GM18498 (cell line): ENCODE measurements around the gene ZNF407.
A peak's percentile ranks its signal among the peaks of the same experiment; 100 is the strongest.
"Not testable (repeated sequence)": the region's sequence is repeated elsewhere in the genome, so short reads cannot be mapped to it uniquely, and the experiment has no call there.

Experiments used
- ATAC-seq: cut with Tn5 transposase; IDR thresholded peaks from one replicate; pipeline ENCODE4 v1.9.1; 2021; ENCODE audit warnings: mild to moderate bottlenecking, moderate library complexity; ENCODE audit not compliant: unreplicated experiment

ZNF407 gene, protein sequence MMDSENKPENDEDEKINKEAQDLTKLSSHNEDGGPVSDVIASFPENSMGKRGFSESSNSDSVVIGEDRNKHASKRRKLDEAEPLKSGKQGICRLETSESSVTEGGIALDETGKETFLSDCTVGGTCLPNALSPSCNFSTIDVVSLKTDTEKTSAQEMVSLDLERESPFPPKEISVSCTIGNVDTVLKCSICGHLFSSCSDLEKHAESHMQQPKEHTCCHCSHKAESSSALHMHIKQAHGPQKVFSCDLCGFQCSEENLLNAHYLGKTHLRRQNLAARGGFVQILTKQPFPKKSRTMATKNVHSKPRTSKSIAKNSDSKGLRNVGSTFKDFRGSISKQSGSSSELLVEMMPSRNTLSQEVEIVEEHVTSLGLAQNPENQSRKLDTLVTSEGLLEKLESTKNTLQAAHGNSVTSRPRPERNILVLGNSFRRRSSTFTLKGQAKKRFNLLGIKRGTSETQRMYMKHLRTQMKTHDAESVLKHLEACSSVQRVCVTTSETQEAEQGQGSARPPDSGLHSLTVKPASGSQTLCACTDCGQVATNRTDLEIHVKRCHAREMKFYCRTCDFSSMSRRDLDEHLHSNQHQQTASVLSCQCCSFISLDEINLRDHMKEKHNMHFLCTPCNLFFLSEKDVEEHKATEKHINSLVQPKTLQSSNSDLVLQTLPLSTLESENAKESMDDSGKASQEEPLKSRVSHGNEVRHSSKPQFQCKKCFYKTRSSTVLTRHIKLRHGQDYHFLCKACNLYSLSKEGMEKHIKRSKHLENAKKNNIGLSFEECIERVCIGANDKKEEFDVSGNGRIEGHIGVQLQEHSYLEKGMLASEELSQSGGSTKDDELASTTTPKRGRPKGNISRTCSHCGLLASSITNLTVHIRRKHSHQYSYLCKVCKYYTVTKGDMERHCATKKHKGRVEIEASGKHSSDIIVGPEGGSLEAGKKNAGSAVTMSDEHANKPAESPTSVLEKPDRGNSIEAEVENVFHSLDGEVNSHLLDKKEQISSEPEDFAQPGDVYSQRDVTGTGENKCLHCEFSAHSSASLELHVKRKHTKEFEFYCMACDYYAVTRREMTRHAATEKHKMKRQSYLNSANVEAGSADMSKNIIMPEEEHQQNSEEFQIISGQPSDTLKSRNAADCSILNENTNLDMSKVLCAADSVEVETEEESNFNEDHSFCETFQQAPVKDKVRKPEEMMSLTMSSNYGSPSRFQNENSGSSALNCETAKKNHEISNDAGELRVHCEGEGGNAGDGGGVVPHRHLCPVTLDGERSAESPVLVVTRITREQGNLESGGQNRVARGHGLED (N-terminal part only)

DNA sequence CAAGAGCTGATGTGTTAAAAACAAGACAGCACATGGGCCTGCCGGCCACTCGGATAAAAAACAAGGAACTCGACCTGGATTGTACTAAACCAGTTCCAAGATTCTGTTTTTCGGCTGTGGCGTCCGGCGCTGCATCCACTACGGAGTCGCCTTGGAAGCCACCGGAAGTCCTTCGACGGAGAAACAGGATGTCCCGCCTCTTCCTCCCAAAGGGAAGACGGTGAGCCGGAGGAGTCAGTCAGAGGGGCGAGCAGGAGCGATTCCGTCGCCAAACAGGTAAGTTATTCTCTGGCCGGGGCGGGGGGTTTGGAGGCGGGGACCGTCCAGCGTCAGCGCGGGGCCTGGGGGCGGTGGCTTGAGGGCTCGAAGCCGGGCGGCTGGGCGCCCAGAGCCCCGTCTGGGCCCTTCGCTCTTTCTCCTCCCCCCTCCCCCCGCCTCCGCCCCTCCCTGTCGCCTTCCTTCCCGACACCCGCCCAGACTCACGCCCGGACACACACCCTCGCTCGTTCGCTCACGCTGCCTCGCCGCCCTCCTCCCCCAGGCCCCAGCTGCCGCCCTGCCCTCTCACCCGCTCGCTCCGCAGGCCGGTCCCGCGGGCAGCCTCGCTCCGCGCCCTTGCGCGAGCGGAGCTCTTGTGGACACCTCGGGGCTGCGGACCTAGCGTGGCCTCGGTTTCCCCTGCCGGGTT is at the start of gene ZNF407:
TSS of gene ZNF407 (plus strand) at position 209 of the 688 bp plus-strand sequence. CDS start 33,150 bp downstream, outside the sequence.
- ATAC-seq, result peak; percentile 83

DNA sequence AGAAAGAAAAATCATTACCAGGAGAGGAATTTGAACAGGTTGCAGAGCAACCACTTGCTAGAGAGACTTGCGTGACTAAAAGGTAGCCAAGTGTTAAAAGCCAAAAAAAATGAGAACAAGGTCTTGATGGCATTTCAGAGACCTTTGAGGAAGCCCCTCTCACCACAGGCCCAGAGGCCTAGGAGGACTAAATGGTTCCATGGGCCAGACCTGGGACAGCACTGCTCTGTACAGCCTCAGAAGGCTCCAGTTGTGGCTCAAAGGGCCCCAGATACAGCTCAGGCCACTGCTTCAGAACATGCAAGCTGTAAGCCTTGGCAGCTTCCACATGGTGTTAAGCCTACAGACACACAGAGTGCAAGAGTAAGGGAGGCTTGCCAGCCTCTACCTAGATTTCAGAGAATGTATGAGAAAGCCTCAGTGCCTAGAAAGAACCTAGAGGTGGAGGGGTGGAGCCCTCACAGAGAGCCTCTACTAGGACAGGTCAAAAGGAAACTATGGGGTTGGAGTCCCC is 48.0 kb upstream of the ZNF407 start:
- ATAC-seq, result no peak

DNA sequence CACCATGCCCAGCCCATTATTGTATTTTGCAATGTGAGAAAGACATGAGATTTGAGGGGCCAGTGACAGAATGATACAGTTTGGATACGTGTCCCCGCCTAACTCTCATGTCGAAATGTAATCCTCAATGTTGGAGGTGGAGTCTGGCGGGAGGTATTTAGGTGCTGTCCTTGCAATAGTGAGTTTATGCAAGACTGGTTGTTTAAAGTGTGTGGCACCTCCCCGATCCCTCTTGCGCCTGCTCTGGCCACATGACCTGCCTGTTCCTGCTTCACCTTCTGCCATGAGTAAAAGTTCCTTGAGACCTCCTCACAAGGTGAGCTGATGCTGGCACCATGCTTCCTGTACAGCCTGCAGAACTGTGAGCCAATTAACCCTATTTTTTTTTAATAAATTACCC is 46.8 kb upstream of the ZNF407 start:
- ATAC-seq, result no peak

DNA sequence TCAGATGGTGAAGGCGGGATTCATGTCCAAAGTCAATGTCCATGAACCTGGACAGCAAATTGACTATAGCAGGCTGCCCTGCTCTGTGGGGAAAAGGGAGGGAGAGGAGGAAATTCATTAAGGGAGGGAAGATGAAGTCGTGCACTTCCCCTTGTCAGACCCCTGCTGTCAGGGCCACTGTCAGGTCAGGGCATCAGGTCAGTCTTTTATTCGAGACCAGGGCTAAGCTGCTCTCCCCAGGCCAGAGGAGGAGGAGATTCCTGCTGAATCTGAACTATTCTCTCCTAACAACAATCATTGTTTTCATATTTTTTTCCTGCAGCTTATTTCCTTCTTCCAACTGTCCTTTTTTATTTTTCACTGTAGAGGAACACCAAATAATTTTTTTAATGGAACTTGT is 46.2 kb upstream of the ZNF407 start:
- no peak for ATAC-seq

DNA sequence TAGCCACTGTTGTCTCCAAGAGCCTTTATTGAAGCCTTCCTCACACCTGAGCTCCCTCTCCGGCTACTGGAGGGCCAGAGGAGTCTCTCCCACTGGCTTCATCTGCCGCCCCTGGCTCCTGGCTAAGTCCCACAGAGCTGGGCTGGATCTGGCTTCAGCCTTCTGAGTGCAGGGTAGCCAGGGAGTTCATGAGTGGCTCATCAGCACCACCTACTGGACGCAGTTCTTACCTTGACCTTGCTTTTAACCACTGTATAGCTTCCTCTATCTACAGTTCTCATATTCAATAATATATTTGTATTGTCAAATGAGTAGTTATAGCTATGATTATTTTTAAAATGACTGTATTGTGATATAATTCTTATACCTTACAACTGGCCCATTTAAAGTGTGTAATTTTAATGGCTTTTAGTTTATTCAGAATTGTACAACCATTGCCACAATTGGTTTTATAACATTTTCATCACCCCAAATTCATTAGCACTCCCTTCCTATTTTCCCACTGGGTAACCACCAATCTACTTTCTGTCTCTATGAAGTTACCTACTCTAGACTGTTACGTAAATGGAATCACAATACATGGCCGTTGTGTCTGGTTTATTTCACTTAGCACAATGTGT is 45.6 kb upstream of the ZNF407 start:
- ATAC-seq, result peak; percentile 98

DNA sequence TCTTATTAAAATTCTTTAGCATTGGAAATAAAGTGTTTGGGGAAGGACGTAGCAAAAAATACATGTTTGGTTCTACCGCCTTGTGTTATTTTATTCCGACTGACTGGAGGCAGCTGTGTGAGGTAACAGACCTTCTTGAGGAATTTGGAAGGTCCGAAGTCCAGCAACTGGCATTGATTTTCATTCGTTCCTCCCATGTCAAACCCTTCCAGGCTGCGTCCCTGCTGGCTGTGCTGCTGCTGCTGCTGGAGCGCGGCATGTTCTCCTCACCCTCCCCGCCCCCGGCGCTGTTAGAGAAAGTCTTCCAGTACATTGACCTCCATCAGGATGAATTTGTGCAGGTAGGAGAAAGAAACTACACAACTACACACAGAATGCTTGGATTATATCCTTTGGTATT is 41.5 kb upstream of the ZNF407 start:
- no peak for ATAC-seq

DNA sequence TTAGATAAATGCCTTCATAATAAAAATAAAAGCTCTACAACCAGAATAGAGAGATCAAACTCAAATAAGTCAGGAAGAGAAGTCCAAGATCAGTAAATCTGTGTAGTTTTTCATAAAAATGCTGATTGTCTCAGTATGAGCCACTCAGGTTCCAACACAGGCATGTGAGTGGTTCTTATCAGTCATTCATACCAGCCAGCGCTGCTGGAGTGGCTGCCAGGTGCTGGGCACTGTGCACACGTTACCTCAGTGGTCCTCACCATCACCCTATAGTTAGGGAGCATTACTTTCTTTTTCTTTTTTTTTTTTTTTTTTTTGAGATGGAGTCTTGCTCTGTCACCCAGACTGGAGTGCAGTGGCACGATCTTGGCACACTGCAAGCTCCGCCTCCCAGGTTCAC is 39.6 kb upstream of the ZNF407 start:
- no peak for ATAC-seq

DNA sequence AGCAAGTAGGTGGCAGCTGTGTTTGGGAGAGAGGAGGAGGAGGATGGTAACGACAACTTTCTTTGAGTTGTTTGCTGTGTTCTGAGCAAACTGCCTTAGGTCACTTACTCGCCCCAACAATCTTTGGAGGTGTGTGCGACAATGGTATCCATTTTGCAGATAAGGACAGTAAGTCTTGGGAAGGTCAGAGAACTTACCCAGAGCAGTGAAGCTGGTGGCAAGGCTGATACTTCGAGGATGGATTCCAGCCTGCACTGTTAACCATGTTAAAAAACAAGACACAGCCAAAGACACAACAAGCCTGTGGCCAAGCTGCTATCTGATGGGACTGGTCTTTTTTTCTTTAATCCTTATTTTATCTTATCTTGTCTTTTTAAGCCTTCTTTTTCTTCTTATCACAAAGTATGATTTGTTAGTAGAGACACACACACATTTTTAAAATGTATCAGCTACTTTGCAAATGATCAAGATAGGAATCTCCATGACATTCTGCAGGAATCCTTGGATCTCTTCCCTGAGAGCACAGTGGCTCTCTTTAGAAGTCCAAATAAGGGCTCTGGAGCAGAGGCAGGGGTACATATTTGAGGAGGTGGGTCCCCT is 35.4 kb upstream of the ZNF407 start:
- ATAC-seq, result no peak

DNA sequence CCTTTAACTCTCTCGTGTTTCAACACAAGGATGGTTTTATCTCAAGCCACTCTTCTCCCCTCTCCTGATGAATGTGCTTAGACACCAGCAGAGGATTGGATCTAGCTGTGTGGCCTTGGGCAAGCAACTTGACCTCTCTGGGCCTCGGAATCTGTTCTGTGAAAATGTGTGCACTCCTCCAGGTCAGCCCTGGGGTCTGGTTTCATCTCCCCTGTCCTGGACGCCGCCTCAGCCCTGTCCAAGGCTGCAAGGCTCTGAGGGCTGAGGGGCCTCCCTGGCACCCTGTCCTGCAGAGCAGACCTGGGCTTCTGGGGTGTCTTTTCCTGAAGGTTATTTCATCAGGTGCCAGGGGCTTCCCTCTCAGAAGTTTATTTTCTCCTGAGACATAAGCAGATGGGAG is 34.9 kb upstream of the ZNF407 start:
- no peak for ATAC-seq

DNA sequence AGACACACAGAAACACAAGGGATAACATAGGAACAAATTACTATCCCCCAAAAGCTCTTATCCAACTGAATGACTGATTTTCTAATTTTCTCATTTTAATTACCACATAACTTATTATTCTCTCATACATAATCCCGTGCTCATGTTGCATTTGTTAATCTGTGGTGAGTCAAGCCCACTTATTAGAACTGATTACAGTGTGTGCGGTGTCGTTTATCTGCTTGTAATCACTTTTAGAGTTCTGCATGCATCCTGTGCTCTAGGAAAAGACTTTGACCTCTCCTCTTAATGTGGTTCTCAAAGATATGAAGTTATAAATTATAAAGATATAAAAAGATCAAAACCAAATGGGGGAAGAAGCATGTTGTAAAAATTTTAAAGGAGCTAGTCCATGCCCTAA is 33.7 kb upstream of the ZNF407 start:
- ATAC-seq, result no peak

DNA sequence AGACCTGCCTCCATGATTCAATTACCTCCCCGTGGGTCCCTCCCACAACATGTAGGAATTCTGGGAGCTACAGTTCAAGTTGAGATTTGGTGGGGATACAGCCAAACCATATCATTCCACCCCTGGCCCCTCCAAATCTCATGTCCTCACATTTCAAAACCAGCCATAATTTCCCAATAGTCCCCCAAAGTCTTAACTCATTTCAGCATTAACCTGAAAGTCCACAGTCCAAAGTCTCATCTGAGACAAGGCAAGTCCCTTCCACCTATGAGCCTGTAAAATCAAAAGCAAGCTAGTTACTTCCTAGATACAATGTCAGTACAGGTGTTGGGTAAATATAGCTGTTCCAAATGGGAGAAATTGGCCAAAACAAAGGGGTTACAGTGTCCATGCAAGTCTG is 32.5 kb upstream of the ZNF407 start:
- ATAC-seq, result not testable (repeated sequence)

DNA sequence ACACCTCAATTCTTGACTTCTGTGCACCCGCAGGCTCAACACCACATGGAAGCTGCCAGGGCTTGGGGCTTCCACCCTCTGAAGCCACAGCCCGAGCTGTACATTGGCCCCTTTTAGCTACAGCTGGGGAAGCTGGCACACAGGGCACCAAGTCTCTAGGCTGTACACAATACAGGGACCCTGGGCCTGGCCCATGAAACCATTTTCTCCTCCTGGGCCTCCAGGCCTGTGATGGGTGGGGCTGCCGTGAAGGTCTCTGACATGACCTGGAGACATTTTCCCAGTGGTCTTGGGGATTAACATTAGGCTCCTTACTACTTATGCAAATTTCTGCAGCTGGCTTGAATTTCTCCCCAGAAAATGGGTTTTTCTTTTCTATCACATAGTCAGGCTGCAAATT is 31.7 kb upstream of the ZNF407 start:
- not testable (repeated sequence) for ATAC-seq

DNA sequence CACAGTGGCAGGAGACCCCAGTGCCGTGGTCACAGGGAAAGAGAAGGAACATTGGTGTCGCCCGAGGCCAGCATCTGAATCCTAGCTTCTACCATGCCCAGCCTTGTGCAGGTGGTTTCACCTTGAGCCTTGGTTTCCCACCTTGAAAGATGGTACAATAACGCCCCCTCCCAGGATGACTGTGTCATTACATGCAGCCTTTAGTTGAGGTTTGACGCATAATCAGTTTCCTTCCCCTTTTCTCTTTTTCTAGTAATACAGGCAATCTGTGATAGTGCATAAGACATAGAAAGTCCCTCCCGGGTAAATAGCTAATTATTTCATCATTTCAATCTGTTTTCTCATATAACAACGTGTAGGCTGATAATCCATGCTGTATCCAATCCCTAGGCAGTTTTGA is 29.8 kb upstream of the ZNF407 start:
- ATAC-seq, result no peak

DNA sequence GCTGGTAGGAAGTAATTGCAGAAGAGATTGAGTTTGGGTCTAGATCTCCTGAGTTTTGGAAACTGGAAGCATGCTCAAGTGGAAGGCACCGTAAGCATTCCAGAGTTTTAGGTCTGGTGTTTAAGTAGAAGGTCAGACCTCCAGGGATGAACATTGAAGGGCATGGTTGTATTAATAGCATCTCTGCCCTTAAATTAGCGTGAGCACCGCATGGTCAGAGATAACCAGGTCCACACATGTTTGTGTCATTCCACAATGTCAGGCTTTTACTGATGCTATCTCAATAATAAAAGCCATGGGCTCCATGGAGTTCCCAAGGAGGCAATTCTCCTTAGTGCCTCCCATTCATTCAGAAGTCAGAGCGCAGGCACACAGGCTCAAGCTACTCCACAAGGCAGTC is 28.3 kb upstream of the ZNF407 start:
- no peak for ATAC-seq

DNA sequence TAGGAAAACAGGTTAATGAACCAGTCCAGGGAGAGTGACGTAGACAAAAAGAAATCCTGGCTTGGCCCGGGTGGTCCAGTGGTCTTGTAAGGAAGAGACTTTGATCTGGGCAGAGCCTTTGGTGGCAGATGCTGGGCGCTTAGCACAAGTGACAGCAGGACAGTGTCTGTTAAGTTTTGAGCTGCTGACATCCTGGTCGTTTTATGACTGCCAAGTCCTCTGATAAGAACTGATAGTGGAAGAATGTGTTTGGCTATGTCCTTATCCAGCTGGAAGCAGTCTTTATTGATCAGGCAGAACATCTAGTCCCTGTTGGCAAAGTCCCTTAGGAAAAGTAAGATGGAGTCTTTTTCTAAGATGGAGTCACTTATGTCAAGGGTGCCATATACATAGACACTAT is 27.4 kb upstream of the ZNF407 start:
- ATAC-seq, result no peak

DNA sequence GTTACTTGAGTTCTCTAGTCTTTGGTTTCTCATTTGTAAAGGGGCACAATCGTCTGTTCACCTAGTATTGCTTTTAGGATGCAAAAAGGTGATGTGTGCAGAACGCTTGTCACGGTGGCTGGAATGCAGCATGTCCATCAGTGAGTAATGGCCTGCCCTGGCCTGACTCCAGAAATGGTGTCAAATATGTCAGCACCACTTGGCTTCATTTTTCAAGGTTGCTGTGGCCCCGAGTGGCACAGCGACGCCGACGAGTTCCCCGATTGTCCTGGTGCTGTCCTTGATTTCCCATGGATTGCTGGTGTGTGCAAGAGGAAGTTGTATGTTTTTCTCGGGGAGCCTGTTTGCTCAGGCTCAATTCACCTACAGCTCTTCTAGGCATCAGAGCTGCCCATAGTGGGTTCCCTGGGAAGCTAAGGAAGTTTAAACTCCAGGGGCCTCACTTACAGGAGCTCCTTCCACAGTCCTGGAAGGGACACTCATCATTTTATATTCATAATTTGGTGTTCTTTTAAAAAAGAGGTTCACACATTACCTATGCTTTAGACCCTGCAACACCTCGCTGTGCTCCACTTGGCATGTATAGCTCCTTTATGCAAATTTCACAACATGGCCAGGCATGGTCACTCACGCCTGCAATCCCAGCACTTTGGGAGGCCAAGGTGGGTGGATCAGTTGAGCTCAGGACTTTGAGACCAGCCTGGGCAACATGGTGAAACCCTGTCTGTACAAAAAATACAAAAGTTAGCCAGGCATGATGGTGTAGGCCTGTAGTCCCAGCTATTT is 25.6 kb upstream of the ZNF407 start:
- no peak for ATAC-seq

DNA sequence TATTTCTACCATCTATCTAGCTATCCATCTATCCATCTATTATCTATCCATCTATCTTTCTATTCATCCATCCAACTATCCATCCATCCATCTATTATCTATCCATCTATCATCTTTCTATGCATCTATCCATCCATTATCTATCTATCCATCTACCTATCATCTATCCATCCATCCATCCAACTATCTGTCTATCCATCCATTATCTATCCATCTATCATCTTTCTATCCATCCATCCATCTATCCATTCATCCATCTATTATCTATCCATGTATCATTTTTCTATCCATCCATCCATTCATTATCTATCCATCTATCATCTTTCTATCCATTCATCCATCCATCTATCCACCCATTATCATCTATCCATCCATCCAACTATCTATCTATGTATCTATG is 24.6 kb upstream of the ZNF407 start:
- no peak for ATAC-seq

DNA sequence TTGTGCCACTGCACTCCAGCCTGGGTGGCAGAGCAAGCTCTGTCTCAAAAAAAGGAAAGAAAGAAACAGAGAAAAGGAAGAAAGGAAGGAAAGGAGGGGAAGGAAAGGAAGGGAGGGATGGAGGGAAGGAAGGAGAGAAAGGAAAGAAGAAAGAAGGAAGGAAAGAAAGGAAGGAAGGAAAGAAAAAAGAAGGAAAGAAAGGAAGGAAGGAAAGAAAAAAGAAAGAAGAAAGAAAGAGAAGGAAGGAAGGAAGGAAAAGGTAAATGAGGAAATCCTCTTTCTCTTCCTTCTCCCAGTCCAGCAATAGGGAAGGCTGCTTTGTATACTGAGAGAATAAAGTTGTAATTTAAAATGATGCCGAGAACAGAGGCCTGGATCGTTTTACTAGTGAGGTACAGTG is 22.8 kb upstream of the ZNF407 start:
- no peak for ATAC-seq

DNA sequence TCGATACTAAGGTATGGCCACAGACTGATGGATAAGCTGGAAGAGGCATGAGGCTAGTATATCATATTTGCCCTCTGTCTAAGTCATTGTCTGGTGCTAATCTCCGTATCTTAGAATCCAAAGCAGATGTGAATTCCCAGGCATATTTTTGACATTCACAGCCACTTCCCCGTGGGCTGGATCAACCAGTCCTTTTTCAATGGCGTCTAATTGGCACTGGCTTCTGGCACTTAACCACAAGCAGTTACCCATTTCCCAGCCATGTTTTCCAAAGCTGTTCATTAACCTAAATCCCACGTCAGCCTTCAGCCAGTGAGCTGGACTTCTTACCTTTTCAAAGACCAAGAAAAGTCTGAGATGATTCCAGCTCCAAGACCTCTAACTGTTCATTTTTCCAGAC is 20.7 kb upstream of the ZNF407 start:
- no peak for ATAC-seq
